Activated CD4-positive, CD25-positive, alpha-beta regulatory T cell treated with anti-CD3 and anti-CD28 coated beads, Interleukin-2, amount 50 U/mL, for 72 hours (primary cell): ENCODE data around the gene GCK.

Source experiments
- DNase-seq: peaks from one replicate; pipeline ENCODE4 v3.0.0; 2021

GCK gene

GRCh38 chr7:44189286-44189992 lies at the start of gene GCK:
Gene GCK (minus strand): TSS chr7:44189439. CDS start chr7:44188953, 486 bp downstream.
- DNase-seq, result no peak

DNA sequence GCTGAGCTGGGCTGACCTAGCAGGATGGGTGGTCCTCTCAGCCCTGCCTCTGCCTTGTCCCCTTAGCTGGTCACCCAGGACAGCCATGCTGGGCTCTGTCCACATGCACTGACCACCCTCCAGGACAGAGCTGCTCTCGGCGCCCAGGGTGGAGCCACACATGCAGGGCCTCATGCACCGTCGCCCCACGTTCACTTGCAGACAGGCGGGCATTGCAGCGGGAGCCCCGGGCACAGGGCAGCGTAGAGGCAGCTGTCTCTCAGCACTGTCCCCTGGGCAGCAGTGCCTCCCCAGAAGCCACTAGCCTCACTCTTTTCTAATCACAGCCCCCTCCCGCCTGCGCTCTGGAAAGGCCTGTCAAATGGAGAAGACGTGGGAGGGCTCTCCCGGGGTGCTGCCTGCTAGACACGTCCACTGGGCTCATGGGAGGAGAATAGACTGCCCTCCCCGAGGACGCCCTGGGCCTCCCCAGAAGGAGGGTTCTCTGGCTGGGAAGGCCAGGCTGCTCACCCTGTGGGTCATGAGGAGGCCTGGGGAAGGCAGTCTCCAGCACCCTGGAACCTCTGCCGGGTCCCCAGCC lies 49.0 kb upstream of the GCK start:
- no peak for DNase-seq

- no peak for DNase-seq
These were observed 48.5 kb upstream of the GCK start for GRCh38 chr7:44237696-44238095.

DNA sequence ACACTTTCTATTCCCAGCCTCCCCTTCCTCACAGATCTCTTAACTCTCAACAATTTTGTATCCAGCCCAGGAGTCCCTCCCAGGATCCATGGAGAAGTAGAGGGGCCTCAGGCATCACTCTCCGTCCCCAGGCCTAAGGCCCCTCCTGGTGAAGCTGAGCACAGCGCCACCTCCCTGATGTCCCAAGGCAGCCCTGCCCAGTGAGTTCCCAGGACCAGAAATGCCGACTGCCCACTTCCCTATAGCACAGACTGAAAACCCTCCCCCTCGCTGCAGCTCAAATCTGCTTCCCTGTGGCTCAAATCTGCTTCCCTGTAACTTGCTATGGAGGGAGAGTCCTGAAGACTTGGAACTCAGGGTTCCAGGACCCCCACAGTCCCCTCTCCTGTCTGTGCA lies 47.1 kb upstream of the GCK start:
- no peak for DNase-seq

DNA sequence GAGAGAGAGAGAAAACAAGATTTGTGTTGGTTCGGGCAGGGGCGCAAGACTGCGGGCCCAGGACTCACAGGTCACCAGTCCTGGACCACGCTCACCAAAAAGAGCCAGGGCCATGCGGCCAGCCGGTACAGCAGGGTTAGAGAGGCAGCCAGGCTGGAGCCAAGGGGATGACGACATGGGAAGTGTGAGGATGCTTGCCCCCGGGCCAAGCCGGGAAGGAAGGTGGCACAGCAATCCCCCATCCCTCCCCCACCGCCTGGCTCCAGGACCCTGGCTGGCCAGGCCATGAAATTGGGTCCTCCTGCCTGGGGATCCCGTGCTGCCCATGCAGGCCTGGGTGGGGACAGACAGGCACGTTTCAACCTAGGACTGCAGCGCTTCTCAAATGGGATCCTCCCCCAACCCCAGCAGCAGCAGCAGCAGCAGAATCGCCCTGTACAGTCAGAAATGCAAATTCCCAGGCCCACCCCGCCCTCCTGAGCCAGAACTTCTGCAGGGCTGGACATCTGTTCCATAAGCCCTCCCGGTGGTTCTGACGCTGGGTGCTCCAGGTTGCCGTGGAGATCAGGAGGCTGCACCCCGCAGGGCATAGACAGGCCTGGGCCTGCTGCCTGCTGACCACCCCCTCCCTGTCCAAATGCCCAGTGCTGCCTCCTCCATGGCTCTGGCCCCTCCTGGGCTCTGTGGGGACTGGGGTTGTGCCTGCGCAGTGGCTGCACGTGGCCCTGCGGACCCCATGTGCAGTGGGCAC lies 46.5 kb upstream of the GCK start:
- DNase-seq, result no peak

- DNase-seq, result no peak
These were observed 45.8 kb upstream of the GCK start for GRCh38 chr7:44235066-44235465.

GRCh38 chr7:44232901-44233715 lies 43.9 kb upstream of the GCK start:
- no peak for DNase-seq

DNA sequence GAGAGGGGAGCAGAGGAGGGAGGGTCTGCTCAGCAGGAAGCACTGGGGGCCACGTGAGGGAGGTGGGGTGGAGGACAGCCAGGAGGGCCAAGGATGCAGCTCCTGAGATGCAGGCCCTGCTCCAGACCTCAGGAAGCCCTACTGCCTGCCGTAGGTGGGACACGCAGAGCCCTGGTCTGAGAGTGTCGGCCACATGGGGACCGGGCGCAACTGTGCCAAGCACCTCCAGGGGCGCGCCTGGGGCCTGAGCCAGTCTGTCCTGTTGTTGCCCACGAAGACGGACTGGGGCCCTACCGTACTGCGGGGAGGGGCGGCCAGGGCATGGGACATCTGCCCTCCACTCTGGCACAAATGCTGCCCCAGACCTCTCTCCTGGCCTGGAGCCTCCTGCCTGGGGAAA lies 43.2 kb upstream of the GCK start:
- DNase-seq, result no peak

DNA sequence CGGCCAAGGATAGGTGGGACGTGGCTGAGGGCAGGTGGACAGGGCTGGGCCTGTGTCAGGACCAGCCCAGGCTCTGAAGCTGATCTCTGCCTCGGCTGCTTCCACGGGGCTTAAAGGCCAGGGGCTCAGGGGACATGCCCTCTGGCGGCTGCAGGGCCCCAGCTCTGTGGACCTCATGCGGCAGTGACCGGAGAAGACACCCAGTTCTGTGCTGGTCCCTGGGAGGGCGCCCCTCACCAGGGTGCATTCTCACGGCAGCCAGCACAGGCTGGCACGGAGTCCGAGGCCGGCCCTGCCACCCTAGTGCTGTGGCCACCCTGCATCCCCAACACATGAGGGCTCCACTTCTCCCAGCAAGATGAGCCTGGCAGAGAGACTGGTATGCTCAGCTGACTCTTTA lies 41.8 kb upstream of the GCK start:
- DNase-seq, result no peak

DNA sequence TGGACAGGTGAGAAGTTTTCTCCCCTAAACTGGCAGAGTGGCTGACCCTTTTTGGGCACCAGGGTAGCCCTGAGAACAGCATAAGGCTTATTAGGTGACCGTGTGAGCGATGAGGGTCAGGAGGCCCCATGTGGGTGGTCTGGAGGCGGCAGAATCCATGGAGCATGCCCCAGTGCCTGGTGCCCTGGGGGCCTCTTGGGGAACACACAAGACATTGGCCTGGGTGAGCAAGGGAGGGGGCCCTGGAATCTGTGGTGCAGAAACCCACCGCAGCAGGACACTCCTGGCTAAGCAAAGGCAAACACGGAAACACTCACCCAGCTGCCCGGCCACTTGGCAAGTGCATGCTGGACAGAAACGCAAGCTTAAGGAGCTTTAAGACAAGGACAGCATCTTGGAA lies 41.0 kb upstream of the GCK start:
- DNase-seq, result no peak

DNA sequence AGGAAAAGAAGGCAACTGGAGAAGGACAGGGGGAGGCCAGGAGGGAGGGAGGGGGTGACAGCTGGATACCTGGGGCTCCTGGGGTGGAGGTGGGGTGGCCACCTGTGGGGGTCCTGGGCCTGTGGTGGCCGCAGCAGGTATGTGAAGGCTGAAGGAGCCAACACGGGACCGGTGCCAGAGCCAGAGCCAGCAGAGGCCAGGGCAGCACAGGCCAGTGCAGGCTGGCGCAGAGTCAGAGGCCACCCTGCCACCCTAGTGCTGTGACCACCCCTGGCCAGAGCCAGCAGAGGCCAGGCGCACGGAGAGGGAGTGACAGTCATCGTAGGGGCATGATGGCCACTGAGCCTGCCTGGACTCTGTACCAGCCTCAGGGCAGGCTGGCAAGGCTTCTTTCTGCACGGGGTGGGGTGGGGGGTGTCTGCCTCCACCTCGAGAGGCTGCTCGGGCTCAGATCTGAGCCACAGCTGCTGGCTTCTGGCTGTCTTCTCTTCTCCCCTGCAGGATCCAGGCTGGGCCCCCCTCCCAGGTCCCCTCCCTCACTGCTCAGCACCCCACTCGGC lies 40.4 kb upstream of the GCK start:
- no peak for DNase-seq

DNA sequence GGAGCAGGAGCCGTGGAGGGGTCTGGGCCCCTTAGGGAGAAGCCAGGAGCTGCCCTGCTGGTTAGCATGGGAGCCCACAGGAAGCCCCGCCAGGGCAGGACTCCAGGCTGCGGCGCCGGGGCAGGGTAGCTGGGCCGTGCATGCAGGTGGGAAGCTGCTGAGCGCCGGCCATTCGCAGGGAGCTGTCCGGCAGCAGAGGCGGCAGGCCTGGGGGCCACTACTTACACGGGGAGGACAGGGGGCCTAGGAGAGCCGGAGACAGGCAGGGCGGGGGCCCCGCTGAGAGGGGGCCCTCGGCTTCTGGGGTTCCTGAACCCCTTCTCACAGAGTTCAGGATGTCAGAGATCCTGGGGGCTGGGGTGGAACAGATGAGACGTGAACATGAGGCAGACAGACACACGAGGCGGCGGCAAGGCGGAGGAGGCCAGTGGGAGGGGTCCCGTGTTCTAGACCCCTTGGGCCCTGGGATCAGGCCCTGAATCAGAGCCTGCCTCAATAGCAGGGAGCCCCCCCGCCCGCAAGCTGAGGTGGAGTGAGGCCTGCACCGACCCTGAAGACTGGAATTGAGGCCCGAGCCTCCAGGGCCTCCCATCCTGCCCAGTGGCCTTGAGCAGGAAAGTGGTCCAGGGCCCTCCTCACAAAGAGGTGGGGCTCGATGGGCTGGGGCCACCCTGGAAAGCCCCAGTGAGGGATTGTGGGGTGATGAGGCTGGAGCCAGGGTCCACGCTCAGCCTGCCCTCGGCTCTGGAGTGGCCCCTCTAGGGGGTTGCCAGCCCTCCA lies 39.5 kb upstream of the GCK start:
- DNase-seq, result no peak

DNA sequence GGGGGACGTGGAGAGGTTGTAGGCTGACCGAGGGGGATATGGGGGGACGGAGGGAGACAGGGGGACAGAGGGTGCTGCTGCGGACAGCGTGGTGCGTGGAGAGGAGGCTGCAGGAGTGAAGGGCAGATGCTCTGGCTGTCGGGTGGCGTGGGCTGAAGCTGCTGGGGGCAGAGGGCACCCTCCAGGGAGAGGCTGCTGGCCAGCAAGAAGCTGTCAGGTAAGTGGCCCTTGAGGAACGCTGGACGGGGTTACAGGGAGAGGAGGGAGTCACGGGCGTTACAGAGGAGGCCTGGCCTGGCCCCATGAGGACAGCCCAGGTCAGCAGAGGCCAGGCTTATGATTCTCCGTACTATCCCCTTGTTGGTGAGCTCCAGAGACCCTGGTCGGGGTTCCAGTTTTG lies 38.7 kb upstream of the GCK start:
- no peak for DNase-seq

DNA sequence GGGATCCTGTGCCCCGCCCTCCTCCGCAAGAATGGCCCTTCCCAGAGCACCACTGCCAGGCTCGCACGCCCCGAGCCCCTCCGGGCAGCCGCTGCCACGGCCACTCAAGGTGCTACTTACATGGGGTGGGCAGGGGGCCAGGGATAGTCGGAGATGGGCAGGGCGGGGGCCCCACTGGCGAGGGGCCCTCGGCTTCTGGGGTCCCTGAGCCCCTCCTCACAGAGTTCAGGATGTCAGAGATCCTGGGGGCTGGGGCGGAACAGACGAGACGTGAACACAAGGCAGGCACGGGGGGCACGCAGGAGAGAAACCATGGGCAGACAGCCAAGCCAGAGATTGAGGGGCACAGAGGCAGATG lies 37.1 kb upstream of the GCK start:
- DNase-seq, result no peak

- no peak for DNase-seq
These were observed 36.5 kb upstream of the GCK start for GRCh38 chr7:44225566-44226395.

DNA sequence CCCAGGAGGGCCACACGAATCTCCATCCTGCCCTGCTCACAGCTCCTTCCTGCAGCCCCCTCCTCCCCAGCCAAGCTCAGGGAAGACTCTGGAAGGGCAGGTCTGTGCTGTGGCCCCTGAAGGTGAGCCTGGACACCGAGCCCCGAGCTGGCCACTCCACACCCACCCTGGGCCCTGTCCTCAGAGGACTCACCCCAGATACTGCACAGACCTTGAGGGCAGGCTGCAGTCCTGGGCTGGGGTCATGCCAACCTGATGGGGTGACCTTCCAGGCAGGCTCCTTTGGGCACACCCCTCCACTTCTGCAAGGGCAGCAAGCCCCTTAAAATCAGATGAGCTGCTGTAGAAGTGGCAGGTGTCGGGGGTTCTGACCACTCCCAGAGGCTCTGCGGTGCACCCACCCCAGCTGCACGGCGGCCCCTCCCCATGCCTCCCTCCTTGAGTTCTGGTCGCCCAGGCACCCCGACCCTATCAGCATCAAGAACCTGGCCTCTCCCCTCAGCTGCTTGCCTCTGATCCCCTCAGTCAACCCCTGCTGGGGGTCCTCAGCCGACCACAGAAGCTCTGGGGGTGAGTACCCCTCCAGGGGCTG lies 35.8 kb upstream of the GCK start:
- DNase-seq, result no peak

GRCh38 chr7:44224080-44224973 lies 35.1 kb upstream of the GCK start:
- no peak for DNase-seq

GRCh38 chr7:44223362-44224079 lies 34.3 kb upstream of the GCK start:
- DNase-seq, result no peak

DNA sequence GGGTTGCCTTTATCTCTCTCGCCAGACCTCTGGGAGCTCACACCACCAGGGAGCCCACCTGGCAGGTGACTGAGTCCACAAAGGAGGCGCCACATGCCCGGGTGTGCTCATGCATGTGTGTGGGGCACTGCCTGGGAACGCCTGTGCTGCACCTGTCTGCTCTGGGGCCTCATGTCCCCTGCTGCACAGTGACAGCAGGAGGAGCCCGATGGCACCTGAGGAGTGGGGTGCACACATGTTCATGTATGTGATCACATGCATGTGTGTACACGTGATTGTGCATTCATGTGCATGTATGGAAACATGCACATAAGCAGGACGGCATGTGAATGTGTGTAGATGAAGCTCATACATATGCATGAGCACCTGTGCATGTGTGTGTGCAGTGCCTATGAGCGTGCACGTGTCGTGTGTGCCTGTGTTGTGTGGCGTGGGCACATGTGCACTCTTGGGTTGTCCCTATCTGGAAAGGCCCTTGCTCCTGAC lies 33.6 kb upstream of the GCK start:
- DNase-seq, result no peak
